AG09309 (cell line): ENCODE results near the gene VWA2.

Experiments
- DNase-seq: peaks from one replicate; pipeline ENCODE4 v3.0.0-alpha.2; 2010; ENCODE audit warnings: low read depth
- H3K4me3 ChIP-seq: 2 replicates; pipeline ENCODE4 v1.5.1; 2011; ENCODE audit warnings: mild to moderate bottlenecking, low read depth, low read length, moderate library complexity; ENCODE audit not compliant: control insufficient read depth
- CTCF ChIP-seq: IDR thresholded peaks from 2 replicates; pipeline ENCODE4 v1.5.1; 2011; ENCODE audit warnings: mild to moderate bottlenecking, low read depth, low read length, inconsistent platforms; ENCODE audit not compliant: insufficient read depth, control insufficient read depth; ENCODE audit errors: missing control alignments

Gene VWA2

GRCh38 chr10:114239117-114239993 is at the start of gene VWA2:
TSS of gene VWA2 (plus strand) at chr10:114239254. CDS start at chr10:114248714, 9,460 bp downstream.
- no peak for DNase-seq
- TF ChIP-seq CTCF: no peak
- H3K4me3 ChIP-seq: no peak within 1 kb of the TSS

GRCh38 chr10:114189700-114190099 is 49.4 kb upstream of the VWA2 start:
- no peak overlapping the region for H3K4me3 ChIP-seq
- TF ChIP-seq CTCF: no peak

GRCh38 chr10:114195079-114195478 is 44.0 kb upstream of the VWA2 start:
- no peak for DNase-seq
- no peak overlapping the region for H3K4me3 ChIP-seq
- TF ChIP-seq CTCF: no peak

More at GRCh38 chr10:114189700-114190099, 49.4 kb upstream of the VWA2 start:
- DNase-seq: no peak

GRCh38 chr10:114199239-114199638 is 39.8 kb upstream of the VWA2 start:
- no peak overlapping the region for H3K4me3 ChIP-seq
- DNase-seq: no peak
- TF ChIP-seq CTCF: no peak

- H3K4me3 ChIP-seq: no peak overlapping the region
- TF ChIP-seq CTCF: no peak
- DNase-seq: no peak
Observed at GRCh38 chr10:114202812-114203211, 36.2 kb upstream of the VWA2 start.

- DNase-seq: no peak
- no peak overlapping the region for H3K4me3 ChIP-seq
- no peak for TF ChIP-seq CTCF
Observed at GRCh38 chr10:114206902-114207301, 32.2 kb upstream of the VWA2 start.
